Measurements from ENCODE around the gene VAV2.

GRCh38 chr9:133778336-133779013, 213.6 kb downstream of the VAV2 start:
- TF ChIP-seq, protein P1, sequence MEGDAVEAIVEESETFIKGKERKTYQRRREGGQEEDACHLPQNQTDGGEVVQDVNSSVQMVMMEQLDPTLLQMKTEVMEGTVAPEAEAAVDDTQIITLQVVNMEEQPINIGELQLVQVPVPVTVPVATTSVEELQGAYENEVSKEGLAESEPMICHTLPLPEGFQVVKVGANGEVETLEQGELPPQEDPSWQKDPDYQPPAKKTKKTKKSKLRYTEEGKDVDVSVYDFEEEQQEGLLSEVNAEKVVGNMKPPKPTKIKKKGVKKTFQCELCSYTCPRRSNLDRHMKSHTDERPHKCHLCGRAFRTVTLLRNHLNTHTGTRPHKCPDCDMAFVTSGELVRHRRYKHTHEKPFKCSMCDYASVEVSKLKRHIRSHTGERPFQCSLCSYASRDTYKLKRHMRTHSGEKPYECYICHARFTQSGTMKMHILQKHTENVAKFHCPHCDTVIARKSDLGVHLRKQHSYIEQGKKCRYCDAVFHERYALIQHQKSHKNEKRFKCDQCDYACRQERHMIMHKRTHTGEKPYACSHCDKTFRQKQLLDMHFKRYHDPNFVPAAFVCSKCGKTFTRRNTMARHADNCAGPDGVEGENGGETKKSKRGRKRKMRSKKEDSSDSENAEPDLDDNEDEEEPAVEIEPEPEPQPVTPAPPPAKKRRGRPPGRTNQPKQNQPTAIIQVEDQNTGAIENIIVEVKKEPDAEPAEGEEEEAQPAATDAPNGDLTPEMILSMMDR (conservative IDR thresholded peaks at IDR 0.05), result no peak
- TF ChIP-seq ZFX (IDR thresholded peaks at IDR 0.05), result no peak

Measured in C4-2B (cell line).